ENCODE data around the gene SLC27A3.

- TF ChIP-seq CBX2 (IDR thresholded peaks at IDR 0.05; ENCODE audit: borderline replicate concordance, low read depth) (no peak), MAX (IDR thresholded peaks at IDR 0.05) (no peak), CTCF (IDR thresholded peaks at IDR 0.05) (no peak), POLR2A (IDR thresholded peaks at IDR 0.05; ENCODE audit: low read length) (no peak), EP300 (IDR thresholded peaks at IDR 0.05) (no peak), RNF2 (IDR thresholded peaks at IDR 0.05; ENCODE audit: borderline replicate concordance, low read depth) (no peak), KDM5A (IDR thresholded peaks at IDR 0.05) (no peak), NFE2L2 (conservative IDR thresholded peaks at IDR 0.05; ENCODE audit: low read length) (no peak), REST (IDR thresholded peaks at IDR 0.05) (no peak), RCOR1 (IDR thresholded peaks at IDR 0.05; ENCODE audit: low read depth, low read length) (no peak), JUNB (IDR thresholded peaks at IDR 0.05) (no peak), BHLHE40 (IDR thresholded peaks at IDR 0.05; ENCODE audit: low read depth, low read length) (no peak), CEBPB (IDR thresholded peaks at IDR 0.05) (no peak), NR3C1 (IDR thresholded peaks at IDR 0.05) (no peak)
Measured at GRCh38 chr1:153735090-153735420, 40.2 kb upstream of the SLC27A3 start.
